Ovary (tissue), 9 donors: ENCODE data around the gene SOSTDC1. TPM values are rescaled to one million over a fixed set of nuclear protein-coding genes. Genes with fewer than 3 reads are reported as not detected.

Experiments used
- DNase-seq, 5 donors: peaks; one replicate each; pipeline ENCODE4 v3.0.0-alpha.2; 2019 to 2020
- H3K27ac ChIP-seq, 2 donors: fragments of 200-600 bp; one replicate each; pipeline versions ENCODE4 v1.5.1 to v1.8.0; 2019 to 2022
- H3K27me3 ChIP-seq: fragments of 200-600 bp; one replicate; pipeline ENCODE4 v1.8.0; 2022
- H3K36me3 ChIP-seq: fragments of 200-600 bp; sonication (generic); one replicate; pipeline ENCODE4 v1.5.1; 2019
- H3K4me1 ChIP-seq: one replicate; pipeline ENCODE4 v1.8.1; 2013; ENCODE audit warnings: mild to moderate bottlenecking, moderate library complexity; ENCODE audit not compliant: insufficient read depth
- H3K4me3 ChIP-seq: fragments of 200-600 bp; sonication (generic); one replicate; pipeline ENCODE4 v1.5.1; 2017
- H3K9me3 ChIP-seq, 2 donors: fragments of 200-600 bp in 1 of 2; sonication (generic) in 1 of 2; one replicate each; pipeline versions ENCODE4 v1.5.1 to v1.8.1; 2013 to 2019; ENCODE audit warnings: mild to moderate bottlenecking in 1 of 2, moderate library complexity in 1 of 2
- CTCF ChIP-seq, 3 donors: fragments of 450-650 bp in 2 of 3; fragments of 200-600 bp in 1 of 3; IDR thresholded peaks; one replicate each; pipeline versions ENCODE4 v1.5.1 to v1.8.0; 2016 to 2022; ENCODE audit warnings: antibody characterized with exemption in 3 of 3, mild to moderate bottlenecking in 1 of 3
- EP300 ChIP-seq: sonication (generic); formaldehyde crosslinking; IDR thresholded peaks from one replicate; pipeline ENCODE4 v1.6.1; 2017; ENCODE audit warnings: antibody characterized with exemption
- POLR2A ChIP-seq: fragments of 450-650 bp; IDR thresholded peaks from one replicate; pipeline ENCODE4 v1.6.1; 2017; ENCODE audit warnings: antibody characterized with exemption, mild to moderate bottlenecking, moderate library complexity
- WGBS, 3 donors: extraction: QIAGEN DNeasy Blood & Tissue Kit in 1 of 3; methylation state at CpG; one replicate each; pipeline versions ENCODE4 v1.1.5 to v1.1.7; 2013 to 2017; 5-methylcytosine and 5-hydroxymethylcytosine counted together
- intact Hi-C, 4 donors: fragments of 100-400 bp; cut with DNase I; formaldehyde crosslinking; loops; one replicate each; pipeline versions ENCODE4 v1.11.0 to v1.15.1; 2022 to 2023
- polyA plus RNA-seq, 2 donors: library from polyadenylated mRNA; stranded (reverse); fragments of 200-250 nt in 1 of 2; fragments of 350-450 nt in 1 of 2; fragmentation: Illumina TruSeq in 1 of 2; extraction: RNeasy Lipid Tissue Mini Kit (QIAGEN cat#74804) in 1 of 2; gene quantifications; one replicate each; pipeline ENCODE4 v1.2.3, GENCODE V29; 2013 to 2014
- total RNA-seq, 7 donors: library from RNA; depleted of rRNA in 2 of 7; stranded (reverse); fragments of >200 nt in 2 of 7; fragmentation: NEBNext Ultra II Directional in 3 of 7; extraction: Animal tissue kit (Norgen Biotek cat#: 25700) in 3 of 7; gene quantifications; one replicate each; pipeline versions ENCODE4 v1.1.0 to v1.2.4, GENCODE V29; 2016 to 2023
- donor health status: DM: no; HTN: no; CAD: no; lungs with moderate emphysema.
- donor health status: DM: no; HTN: no; CAD: no.
- donor health status: Bipolar disorder and iron deficiency.
- donor health status: DM: yes; HTN: yes; CAD: no.
- donor health status: DM: no; HTN: no; CAD: no.
- donor health status: DM: yes; HTN: yes; CAD: no.

The SOSTDC1 gene
- total and polyA plus RNA-seq, 9 donors, result 0.12 to 10.3 (median 0.60) TPM; not detected in 1

- Histone ChIP-seq H3K4me1 (no peaks in the 10 kb centered on the region), H3K27ac (no peak overlapping the region), H3K4me3 (no peak overlapping the region), H3K27me3 (no peaks in the 10 kb centered on the region), H3K9me3 (no peaks in the 10 kb centered on the region), H3K36me3 (no peaks in the 10 kb centered on the region)
- WGBS, 3 donors, result 32 to 44% (median 37%) methylated on average over 3 of the region's 3 CpGs
- intact Hi-C loops, result no loop called here
- no peak for DNase-seq
- TF ChIP-seq EP300 (no peak), POLR2A (no peak), CTCF (IDR thresholded peaks at IDR 0.05) (no peak)
Observed at GRCh38 chr7:16492513-16493062, 27.1 kb upstream of the SOSTDC1 start.

- intact Hi-C loops, result no loop called here
- Histone ChIP-seq H3K9me3 (no peaks in the 10 kb centered on the region), H3K4me3 (no peak overlapping the region), H3K4me1 (no peaks in the 10 kb centered on the region), H3K27me3 (no peaks in the 10 kb centered on the region), H3K36me3 (no peaks in the 10 kb centered on the region), H3K27ac (no peak overlapping the region)
- WGBS, 3 donors, result 81 to 85% (median 81%) methylated on average over 2 of the region's 2 CpGs
- TF ChIP-seq POLR2A (no peak), EP300 (no peak), CTCF (IDR thresholded peaks at IDR 0.05) (no peak)
- no peak for DNase-seq
Observed at GRCh38 chr7:16491148-16491547, 25.6 kb upstream of the SOSTDC1 start.

- Histone ChIP-seq H3K9me3 (no peaks in the 10 kb centered on the region), H3K4me1 (no peaks in the 10 kb centered on the region), H3K27me3 (no peaks in the 10 kb centered on the region), H3K36me3 (no peaks in the 10 kb centered on the region), H3K4me3 (no peak overlapping the region), H3K27ac (no peak overlapping the region)
- intact Hi-C loops, result no loop called here
- no peak for DNase-seq
- 74 to 80% (median 77%) methylated on average over 4 of the region's 4 CpGs for WGBS, 3 donors
- TF ChIP-seq EP300, result no peak
- TF ChIP-seq POLR2A, result no peak
- no peak for TF ChIP-seq CTCF (IDR thresholded peaks at IDR 0.05)
Observed at GRCh38 chr7:16484453-16485158, 19.1 kb upstream of the SOSTDC1 start.

- Histone ChIP-seq H3K4me3 (no peak overlapping the region), H3K27ac (no peak overlapping the region), H3K36me3 (no peaks in the 10 kb centered on the region), H3K9me3 (no peaks in the 10 kb centered on the region), H3K4me1 (no peaks in the 10 kb centered on the region), H3K27me3 (no peaks in the 10 kb centered on the region)
- TF ChIP-seq EP300 (no peak), CTCF (IDR thresholded peaks at IDR 0.05) (no peak), POLR2A (no peak)
- intact Hi-C loops, result no loop called here
- 38 to 47% (median 43%) methylated on average over 7 of the region's 7 CpGs for WGBS, 3 donors
- no peak for DNase-seq
Observed at GRCh38 chr7:16479591-16479990, 14.1 kb upstream of the SOSTDC1 start.
